IPS-18a (cell line): ENCODE results near the gene COA7.

Source experiments
- H3K27ac ChIP-seq: one replicate; pipeline ENCODE4 v1.5.1; 2013; ENCODE audit warnings: low read length
- H3K27me3 ChIP-seq: one replicate; pipeline ENCODE4 v1.6.1; 2013; ENCODE audit warnings: mild to moderate bottlenecking, low read length; ENCODE audit not compliant: control insufficient read depth, insufficient read depth
- H3K36me3 ChIP-seq: one replicate; pipeline ENCODE4 v1.6.1; 2013; ENCODE audit warnings: low read depth, low read length; ENCODE audit not compliant: control insufficient read depth
- H3K4me1 ChIP-seq: one replicate; pipeline ENCODE4 v1.6.1; 2013; ENCODE audit warnings: low read depth, low read length; ENCODE audit not compliant: control insufficient read depth
- H3K4me3 ChIP-seq: one replicate; pipeline ENCODE4 v1.5.1; 2013; ENCODE audit warnings: low read length
- H3K9ac ChIP-seq: one replicate; pipeline ENCODE4 v1.6.1; 2013; ENCODE audit warnings: mild to moderate bottlenecking, low read length, moderate library complexity
- H3K9me3 ChIP-seq: one replicate; pipeline ENCODE4 v1.6.1; 2013; ENCODE audit warnings: low read depth, low read length; ENCODE audit not compliant: control insufficient read depth

The COA7 gene

DNA sequence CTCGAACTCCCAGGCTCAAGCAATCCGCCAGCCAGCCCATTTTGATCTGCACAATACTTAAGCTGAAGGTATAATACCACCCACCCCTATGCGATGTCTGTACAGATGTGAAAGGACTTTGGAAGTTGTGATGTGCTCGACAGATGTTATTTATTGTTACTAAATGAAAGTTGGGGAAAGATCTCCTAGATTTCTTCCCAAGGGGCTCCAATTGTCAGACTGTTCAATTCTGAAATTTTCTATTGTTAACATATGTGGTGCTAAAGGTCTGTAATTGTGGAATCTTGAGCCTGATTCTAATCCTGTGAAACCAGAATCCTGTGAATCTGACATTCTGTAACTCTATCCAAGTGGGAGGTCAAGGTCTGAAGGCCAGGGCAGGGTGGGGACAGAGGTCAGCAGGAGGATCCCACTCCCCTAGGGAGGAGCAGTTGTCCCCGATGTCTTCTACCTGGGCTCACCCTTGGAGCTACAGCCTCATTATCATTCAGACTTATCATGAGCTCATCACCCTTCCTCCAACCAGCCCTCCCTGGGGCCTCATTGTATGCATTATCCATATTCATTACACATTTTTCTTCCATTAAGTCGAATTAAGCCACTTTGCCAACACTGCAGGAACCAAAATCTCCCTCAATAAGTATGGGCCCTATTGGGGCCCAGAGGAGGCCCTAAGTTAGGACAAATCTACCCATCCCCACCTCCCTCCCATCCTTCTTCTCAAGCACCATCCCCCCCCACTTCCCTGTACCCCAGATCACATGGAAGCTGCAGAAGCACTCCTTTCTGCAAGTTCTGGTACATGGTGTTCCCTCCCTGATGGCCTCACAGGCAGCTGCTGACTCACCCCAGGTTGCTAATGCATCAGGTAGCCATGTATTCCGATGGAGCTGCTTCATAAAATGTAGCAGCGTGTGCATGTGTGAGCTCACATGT, 32.9 kb downstream of the COA7 start:
- Histone ChIP-seq H3K27me3 (no peaks in the 10 kb centered on the region), H3K4me3 (no peak overlapping the region), H3K9ac (no peak overlapping the region), H3K27ac (no peak overlapping the region), H3K9me3 (no peaks in the 10 kb centered on the region), H3K4me1 (peaks cover 26% of the 10 kb centered on the region), H3K36me3 (no peaks in the 10 kb centered on the region)

DNA sequence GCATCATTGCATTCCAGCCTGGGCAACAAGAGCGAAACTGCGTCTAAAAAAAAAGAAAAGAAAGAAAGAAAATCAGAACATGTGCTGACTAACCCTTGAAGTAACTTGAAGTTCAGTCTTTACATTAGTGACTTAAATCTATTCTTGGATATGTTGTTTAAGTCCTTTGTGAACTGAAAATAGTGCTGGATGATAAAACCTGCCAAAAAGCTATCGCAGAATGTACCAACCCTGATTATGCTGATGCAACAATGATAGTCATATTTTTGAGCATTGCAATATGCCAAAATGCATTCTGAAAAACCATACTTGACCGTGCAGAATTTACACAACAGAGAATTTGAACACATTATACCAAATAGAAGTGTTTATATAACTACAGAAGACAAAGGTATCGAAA, 34.4 kb downstream of the COA7 start:
- Histone ChIP-seq H3K4me1 (peaks cover 39% of the 10 kb centered on the region), H3K27ac (no peak overlapping the region), H3K4me3 (no peak overlapping the region), H3K27me3 (no peaks in the 10 kb centered on the region), H3K36me3 (no peaks in the 10 kb centered on the region), H3K9ac (no peak overlapping the region), H3K9me3 (no peaks in the 10 kb centered on the region)

DNA sequence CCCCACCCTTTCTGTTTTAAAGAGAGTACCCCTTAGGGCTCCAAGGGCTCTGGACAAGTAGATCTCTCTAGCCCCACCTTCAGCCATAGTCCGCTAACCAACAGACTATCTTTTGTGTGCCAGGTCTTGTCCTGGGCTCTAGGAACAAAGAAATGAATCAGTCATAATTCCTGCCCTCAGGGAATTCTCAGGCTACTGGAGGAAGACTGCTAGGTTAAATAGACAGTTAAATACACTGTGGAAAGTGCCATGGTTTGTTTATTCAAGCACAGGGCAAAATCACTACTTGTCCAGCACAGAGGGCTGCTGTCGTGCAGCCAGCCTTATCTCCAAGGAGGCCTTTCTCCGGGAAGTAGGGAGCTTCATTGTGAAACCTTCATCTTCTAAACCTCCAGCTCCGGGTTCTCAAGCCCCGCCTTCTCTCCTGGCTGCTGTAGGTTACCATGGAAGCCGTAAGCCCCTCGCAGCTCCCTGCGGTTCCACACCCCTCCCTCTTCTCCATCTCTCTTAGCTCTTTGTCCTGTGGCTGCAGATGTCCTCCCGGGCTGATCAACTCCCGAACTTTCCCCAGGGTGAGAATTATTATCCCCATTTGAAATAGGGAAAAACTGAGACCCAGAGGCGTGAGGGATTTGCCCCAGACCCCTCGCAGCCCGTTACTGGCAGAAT, 35.4 kb downstream of the COA7 start:
- H3K9ac ChIP-seq, result no peak overlapping the region
- H3K9me3 ChIP-seq, result no peaks in the 10 kb centered on the region
- H3K4me1 ChIP-seq, result peaks cover 39% of the 10 kb centered on the region
- H3K4me3 ChIP-seq, result peak overlapping the region; percentile 25
- H3K27me3 ChIP-seq, result no peaks in the 10 kb centered on the region
- no peaks in the 10 kb centered on the region for H3K36me3 ChIP-seq
- H3K27ac ChIP-seq, result peak overlapping the region; percentile 63

DNA sequence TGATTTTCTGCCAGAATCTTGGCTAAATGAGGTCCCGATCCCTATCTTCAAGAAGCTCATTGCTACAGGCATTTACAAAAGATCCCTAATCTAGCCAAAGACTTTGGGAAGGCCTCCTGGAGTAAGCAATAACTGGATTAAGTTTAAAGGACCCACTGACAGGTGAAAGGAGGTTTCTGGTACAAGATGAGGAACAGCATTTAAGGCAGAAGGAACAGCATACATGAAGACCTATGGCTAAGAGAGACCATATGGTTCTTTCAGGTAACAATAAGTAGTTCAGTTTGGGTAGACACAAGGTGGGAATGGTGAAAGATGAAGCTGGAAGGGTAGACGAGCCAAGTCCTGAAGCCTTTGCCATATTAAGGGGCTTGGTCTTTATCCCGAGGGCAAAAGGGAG, 37.3 kb downstream of the COA7 start:
- Histone ChIP-seq H3K27me3 (no peaks in the 10 kb centered on the region), H3K9me3 (no peaks in the 10 kb centered on the region), H3K36me3 (no peaks in the 10 kb centered on the region), H3K4me1 (peaks cover 30% of the 10 kb centered on the region), H3K4me3 (no peak overlapping the region), H3K27ac (no peak overlapping the region), H3K9ac (no peak overlapping the region)

DNA sequence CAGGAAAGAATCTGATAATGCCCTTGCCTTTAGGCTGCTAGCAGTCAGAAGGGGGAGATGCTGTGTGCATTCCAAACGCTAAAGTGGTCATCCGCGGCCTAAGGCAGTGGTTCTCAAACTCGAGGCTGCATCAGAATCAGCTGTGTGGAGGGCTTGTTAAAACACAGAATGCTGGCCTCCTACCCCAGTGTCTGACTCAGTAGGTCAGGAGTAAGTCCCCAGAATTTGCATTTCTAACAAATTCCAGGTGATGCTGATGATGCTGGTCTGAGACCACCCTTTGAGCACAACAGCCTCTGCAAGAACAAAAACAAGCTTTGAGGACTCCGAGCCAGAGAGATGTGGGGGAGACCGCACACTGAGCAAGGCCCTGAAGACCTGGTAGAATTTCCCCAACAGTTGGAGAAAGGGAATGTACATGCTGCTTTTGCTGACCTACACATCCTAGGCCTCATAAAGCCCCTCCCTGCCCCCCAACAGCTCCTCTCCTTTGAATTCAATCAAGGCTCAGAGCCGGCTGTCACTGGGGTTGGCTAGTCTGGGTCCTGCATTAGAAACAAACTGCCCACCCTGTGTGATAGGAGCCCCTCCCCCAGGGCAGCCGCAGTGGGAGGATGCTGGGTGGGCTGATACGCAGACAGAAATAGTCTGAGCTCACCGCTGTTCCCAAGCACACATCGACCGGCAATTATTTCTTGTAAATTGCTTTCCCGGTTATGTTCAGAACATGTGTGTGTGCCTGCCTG, 38.1 kb downstream of the COA7 start:
- H3K9ac ChIP-seq, result no peak overlapping the region
- H3K9me3 ChIP-seq, result no peaks in the 10 kb centered on the region
- H3K27me3 ChIP-seq, result no peaks in the 10 kb centered on the region
- no peak overlapping the region for H3K27ac ChIP-seq
- H3K4me1 ChIP-seq, result peaks cover 30% of the 10 kb centered on the region
- H3K4me3 ChIP-seq, result peak overlapping the region; percentile 1
- H3K36me3 ChIP-seq, result no peaks in the 10 kb centered on the region

DNA sequence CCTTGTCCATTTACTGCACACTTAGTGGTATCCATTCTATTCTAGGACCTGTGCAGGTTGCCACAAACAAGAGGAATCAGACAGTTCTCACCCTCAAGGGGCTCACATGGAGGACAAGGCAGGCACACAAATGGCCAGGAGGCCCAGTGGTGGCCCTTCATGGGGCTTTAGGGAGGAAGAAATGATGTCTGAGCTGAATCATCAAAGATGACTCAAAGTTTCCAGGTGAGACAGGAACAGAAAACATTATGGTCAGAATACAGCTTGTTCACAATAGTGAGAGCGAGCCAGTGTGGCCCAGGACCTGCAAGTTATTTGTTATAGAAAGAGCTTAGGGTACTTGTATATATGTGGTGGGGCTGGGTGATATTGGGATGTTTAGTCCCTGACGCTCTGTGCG, 38.8 kb downstream of the COA7 start:
- Histone ChIP-seq H3K9me3 (no peaks in the 10 kb centered on the region), H3K36me3 (no peaks in the 10 kb centered on the region), H3K27ac (no peak overlapping the region), H3K4me1 (peaks cover 30% of the 10 kb centered on the region), H3K4me3 (no peak overlapping the region), H3K27me3 (no peaks in the 10 kb centered on the region), H3K9ac (no peak overlapping the region)

DNA sequence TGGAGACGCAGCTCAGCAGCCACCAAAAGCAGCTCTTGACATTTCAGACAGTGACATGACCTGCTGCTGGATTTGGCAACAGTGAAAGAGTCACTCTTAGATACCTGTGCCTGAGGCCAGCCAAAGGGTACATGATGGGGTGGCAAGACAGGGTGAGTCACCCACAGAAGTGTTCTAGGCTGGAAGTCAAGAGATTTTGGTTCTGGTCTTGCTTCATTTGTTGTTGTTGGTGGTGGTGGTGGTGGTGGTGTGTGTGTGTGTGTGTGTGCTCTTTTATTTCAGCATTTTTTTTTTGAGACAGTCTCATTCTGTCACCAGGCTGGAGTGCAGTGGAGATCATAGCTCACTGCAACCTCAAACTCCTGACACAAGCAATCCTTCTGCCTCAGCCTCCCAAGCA, 39.4 kb downstream of the COA7 start:
- Histone ChIP-seq H3K9me3 (no peaks in the 10 kb centered on the region), H3K27me3 (no peaks in the 10 kb centered on the region), H3K4me1 (peaks cover 30% of the 10 kb centered on the region), H3K27ac (no peak overlapping the region), H3K36me3 (no peaks in the 10 kb centered on the region), H3K4me3 (no peak overlapping the region), H3K9ac (no peak overlapping the region)

DNA sequence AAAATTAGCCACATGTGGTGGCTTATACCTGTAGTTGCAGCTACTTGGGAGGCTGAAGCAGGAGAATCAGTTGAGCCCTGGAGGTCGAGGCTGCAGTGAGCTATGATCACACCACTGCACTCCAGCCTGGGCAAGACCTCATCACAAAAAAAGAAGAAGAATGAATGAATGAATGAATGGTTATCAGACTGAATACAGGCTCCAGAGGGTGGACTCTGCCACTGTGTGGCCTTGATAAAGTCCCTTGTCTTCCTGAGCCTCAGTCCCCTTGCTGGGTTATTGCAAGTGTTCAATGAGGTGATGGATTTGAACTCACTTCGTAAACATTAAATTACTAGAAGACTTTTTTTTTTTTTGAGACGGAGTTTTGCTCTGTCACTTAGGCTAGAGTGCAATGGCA, 40.4 kb downstream of the COA7 start:
- no peak overlapping the region for H3K27ac ChIP-seq
- no peaks in the 10 kb centered on the region for H3K36me3 ChIP-seq
- H3K4me1 ChIP-seq, result peaks cover 21% of the 10 kb centered on the region
- no peak overlapping the region for H3K9ac ChIP-seq
- no peak overlapping the region for H3K4me3 ChIP-seq
- no peaks in the 10 kb centered on the region for H3K27me3 ChIP-seq
- no peaks in the 10 kb centered on the region for H3K9me3 ChIP-seq

DNA sequence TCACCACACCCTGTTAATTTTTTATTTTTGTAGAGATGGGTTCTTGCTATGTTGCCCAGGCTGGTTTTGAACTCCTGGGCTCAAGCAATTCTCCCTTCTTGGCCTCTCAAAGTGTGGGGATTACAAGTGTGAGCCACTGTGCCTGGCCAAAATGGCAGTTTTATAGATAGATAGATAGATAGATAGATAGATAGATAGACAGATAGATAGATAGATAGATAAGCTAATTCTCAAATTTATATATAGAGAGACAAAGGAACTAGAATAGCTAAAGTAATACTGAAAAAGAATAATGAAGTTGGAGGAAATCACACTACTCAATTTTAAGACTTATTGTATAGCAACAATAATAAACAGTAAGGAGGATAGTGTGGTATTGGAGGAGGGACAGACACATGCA, 44.1 kb downstream of the COA7 start:
- Histone ChIP-seq H3K4me3 (no peak overlapping the region), H3K9me3 (no peaks in the 10 kb centered on the region), H3K27ac (no peak overlapping the region), H3K9ac (no peak overlapping the region), H3K36me3 (no peaks in the 10 kb centered on the region), H3K4me1 (peaks cover under 1% of the 10 kb centered on the region), H3K27me3 (no peaks in the 10 kb centered on the region)

DNA sequence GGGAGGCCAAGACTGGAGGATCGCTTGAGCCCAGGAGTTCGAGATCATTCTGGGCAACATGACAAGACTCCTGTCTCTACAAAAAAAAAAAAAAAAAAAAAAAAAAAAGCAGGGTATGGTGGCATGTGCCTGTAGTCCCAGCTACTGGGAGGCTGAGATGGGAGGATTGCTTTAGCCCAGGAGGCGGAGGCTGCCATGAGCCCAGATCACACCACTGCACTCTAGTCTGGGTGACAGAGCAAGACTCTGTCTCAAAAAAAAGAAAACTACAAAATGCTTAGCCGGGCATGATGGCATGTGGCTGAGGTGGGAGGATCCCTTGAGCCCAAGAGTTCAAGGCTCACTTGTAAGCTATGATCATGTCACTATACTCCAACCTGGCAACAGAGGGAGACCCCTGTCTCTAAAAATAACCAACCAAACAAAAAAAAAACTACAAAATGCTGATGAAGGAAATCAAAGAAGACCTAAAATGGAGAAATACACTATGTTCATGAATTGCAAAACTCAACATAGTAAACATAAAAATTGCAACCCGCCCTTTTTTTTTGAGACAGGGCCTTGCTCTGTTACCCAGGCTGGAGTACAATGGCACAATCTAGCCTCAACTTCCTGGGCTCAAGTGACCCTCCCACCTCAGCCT, 44.8 kb downstream of the COA7 start:
- Histone ChIP-seq H3K27ac (no peak overlapping the region), H3K4me1 (no peaks in the 10 kb centered on the region), H3K4me3 (no peak overlapping the region), H3K9ac (no peak overlapping the region), H3K36me3 (no peaks in the 10 kb centered on the region), H3K9me3 (no peaks in the 10 kb centered on the region), H3K27me3 (no peaks in the 10 kb centered on the region)

DNA sequence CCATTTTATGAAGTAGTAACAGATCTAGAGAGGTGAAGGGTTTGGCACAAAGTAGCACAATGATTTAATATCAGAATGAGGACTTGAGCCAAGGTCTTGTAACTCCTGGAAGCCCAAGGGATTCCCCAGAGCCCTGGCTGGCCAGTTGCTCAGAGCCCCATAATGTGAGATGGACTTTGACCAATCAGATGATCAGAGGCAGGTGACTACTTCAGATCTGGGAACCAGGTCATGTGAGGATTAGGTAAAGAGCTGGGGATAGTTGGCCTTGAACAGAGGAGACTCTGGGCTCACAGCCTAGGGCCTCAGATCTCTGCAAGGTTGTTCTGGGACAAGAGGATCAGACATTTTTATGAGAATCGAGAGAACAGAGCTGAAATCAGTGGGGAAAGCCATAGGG, 46.2 kb downstream of the COA7 start:
- no peaks in the 10 kb centered on the region for H3K36me3 ChIP-seq
- H3K4me3 ChIP-seq, result no peak overlapping the region
- no peak overlapping the region for H3K27ac ChIP-seq
- no peak overlapping the region for H3K9ac ChIP-seq
- no peaks in the 10 kb centered on the region for H3K27me3 ChIP-seq
- no peaks in the 10 kb centered on the region for H3K4me1 ChIP-seq
- no peaks in the 10 kb centered on the region for H3K9me3 ChIP-seq
